ENCODE results near the gene ITIH5.

Gene ITIH5

GRCh38 chr10:7642491-7643011 lies 24.2 kb downstream of the ITIH5 start:
- no peak for TF ChIP-seq CTCF (conservative IDR thresholded peaks at IDR 0.05; ENCODE audit: low read depth, low read length)
- no peak overlapping the region for H3K4me3 ChIP-seq (IDR thresholded peaks at IDR 0.05; ENCODE audit: insufficient read depth, low read depth, low read length)
- H2AFZ ChIP-seq (ENCODE audit: low read depth) = no peak overlapping the region

GRCh38 chr10:7635408-7636125 lies 31.2 kb downstream of the ITIH5 start:
- Histone ChIP-seq H3K4me2 (no peak overlapping the region), H3K27me3 (ENCODE audit: insufficient read depth, low read depth) (no peaks in the 10 kb centered on the region), H3K27ac (no peak overlapping the region), H2AFZ (ENCODE audit: low read depth) (no peak overlapping the region), H3K4me1 (ENCODE audit: low read depth, poor library complexity, severe bottlenecking) (no peaks in the 10 kb centered on the region), H3K36me3 (ENCODE audit: insufficient read depth) (no peaks in the 10 kb centered on the region), H4K20me1 (ENCODE audit: insufficient read depth) (no peaks in the 10 kb centered on the region), H3K4me3 (IDR thresholded peaks at IDR 0.05; ENCODE audit: insufficient read depth, low read depth, low read length) (no peak overlapping the region), H3K79me2 (ENCODE audit: insufficient read depth, low read depth) (no peaks in the 10 kb centered on the region), H3K9ac (no peak overlapping the region)
- TF ChIP-seq CTCF (conservative IDR thresholded peaks at IDR 0.05; ENCODE audit: low read depth, low read length) = no peak

More at GRCh38 chr10:7642491-7643011, 24.2 kb downstream of the ITIH5 start:
- Histone ChIP-seq H4K20me1 (ENCODE audit: insufficient read depth) (no peaks in the 10 kb centered on the region), H3K79me2 (ENCODE audit: insufficient read depth, low read depth) (no peaks in the 10 kb centered on the region), H3K27ac (no peak overlapping the region), H3K4me2 (no peak overlapping the region), H3K36me3 (ENCODE audit: insufficient read depth) (no peaks in the 10 kb centered on the region), H3K4me1 (ENCODE audit: low read depth, poor library complexity, severe bottlenecking) (no peaks in the 10 kb centered on the region), H3K27me3 (ENCODE audit: insufficient read depth, low read depth) (no peaks in the 10 kb centered on the region), H3K9ac (no peak overlapping the region)

- no peak overlapping the region for H3K4me3 ChIP-seq (IDR thresholded peaks at IDR 0.05; ENCODE audit: insufficient read depth, low read depth, low read length)
- no peaks in the 10 kb centered on the region for H3K27me3 ChIP-seq (ENCODE audit: insufficient read depth, low read depth)
- H3K4me2 ChIP-seq = no peak overlapping the region
- H3K79me2 ChIP-seq (ENCODE audit: insufficient read depth, low read depth) = no peaks in the 10 kb centered on the region
- no peaks in the 10 kb centered on the region for H3K4me1 ChIP-seq (ENCODE audit: low read depth, poor library complexity, severe bottlenecking)
- no peak overlapping the region for H2AFZ ChIP-seq (ENCODE audit: low read depth)
- no peaks in the 10 kb centered on the region for H4K20me1 ChIP-seq (ENCODE audit: insufficient read depth)
- H3K36me3 ChIP-seq (ENCODE audit: insufficient read depth) = no peaks in the 10 kb centered on the region
- TF ChIP-seq CTCF (conservative IDR thresholded peaks at IDR 0.05; ENCODE audit: low read depth, low read length) = no peak
- no peak overlapping the region for H3K9ac ChIP-seq
- H3K27ac ChIP-seq = no peak overlapping the region
Measured at GRCh38 chr10:7634142-7634894, 32.4 kb downstream of the ITIH5 start.

- no peak overlapping the region for H3K4me2 ChIP-seq
- H3K79me2 ChIP-seq (ENCODE audit: insufficient read depth, low read depth) = no peaks in the 10 kb centered on the region
- H4K20me1 ChIP-seq (ENCODE audit: insufficient read depth) = no peaks in the 10 kb centered on the region
- no peaks in the 10 kb centered on the region for H3K27me3 ChIP-seq (ENCODE audit: insufficient read depth, low read depth)
- H3K27ac ChIP-seq = no peak overlapping the region
- H2AFZ ChIP-seq (ENCODE audit: low read depth) = no peak overlapping the region
- no peak overlapping the region for H3K9ac ChIP-seq
- no peaks in the 10 kb centered on the region for H3K36me3 ChIP-seq (ENCODE audit: insufficient read depth)
- no peak for TF ChIP-seq CTCF (conservative IDR thresholded peaks at IDR 0.05; ENCODE audit: low read depth, low read length)
- H3K4me1 ChIP-seq (ENCODE audit: low read depth, poor library complexity, severe bottlenecking) = no peaks in the 10 kb centered on the region
- no peak overlapping the region for H3K4me3 ChIP-seq (IDR thresholded peaks at IDR 0.05; ENCODE audit: insufficient read depth, low read depth, low read length)
Measured at GRCh38 chr10:7626283-7626682, 40.5 kb downstream of the ITIH5 start.

All from KMS-11 (cell line).